Endothelial cell of umbilical vein (primary cell): ENCODE results near the gene EML4. TPM values are rescaled to one million over a fixed set of nuclear protein-coding genes. Genes with fewer than 3 reads are reported as not detected.

Experiments used
- BruUV-seq: library from RNA; stranded (reverse); fragments of 400-500 nt; replicated peaks from 2 replicates; lab custom pipeline; 2021; lab: Mats Ljungman, UMichigan
- CTCF ChIA-PET: fragments of 300-600, 350-600 bp; sonication (Branson Sonifier 250); formaldehyde crosslinking; loops from one replicate; lab custom pipeline; 2021; ENCODE audit warnings: antibody characterized with exemption, inconsistent platforms; lab: Charles Lee
- POLR2A ChIA-PET: fragments of 300-600, 350-600 bp; sonication (Branson Sonifier 250); formaldehyde crosslinking; loops from one replicate; lab custom pipeline; 2021; ENCODE audit warnings: antibody characterized with exemption, inconsistent platforms; lab: Charles Lee
- DNase-seq: peaks from one replicate; pipeline ENCODE4 v3.0.0-alpha.2; 2011; ENCODE audit warnings: low read depth, low spot score
- FAIRE-seq: peaks from 2 replicates; lab custom pipeline; 2011; peaks lifted over from hg19 to GRCh38; lab: Jason Lieb, UNC
- H2AFZ ChIP-seq: 2 replicates; pipeline ENCODE4 v1.6.0; 2012; ENCODE audit warnings: low read depth, low read length, control low read depth, inconsistent platforms
- H3K27ac ChIP-seq: 2 replicates; pipeline ENCODE4 v1.5.1; 2011; ENCODE audit warnings: low read depth, mild to moderate bottlenecking, control low read depth, low read length, moderate library complexity; ENCODE audit not compliant: insufficient read depth
- H3K27me3 ChIP-seq, 2 experiments: 2 replicates each; pipeline versions ENCODE4 v1.6.0 to v1.6.1; 2011; ENCODE audit warnings: low read length in 2 of 2, mixed read lengths in 1 of 2; ENCODE audit not compliant: control insufficient read depth in 2 of 2, insufficient read depth in 2 of 2
- H3K36me3 ChIP-seq, 2 experiments: 2 replicates in 1 of 2; 3 replicates in 1 of 2; pipeline ENCODE4 v1.5.1; 2011; ENCODE audit warnings: low read length in 2 of 2, mild to moderate bottlenecking in 1 of 2, moderate library complexity in 1 of 2; ENCODE audit not compliant: control insufficient read depth in 2 of 2, insufficient read depth in 2 of 2; ENCODE audit errors: extremely low read depth in 1 of 2
- H3K4me1 ChIP-seq: 3 replicates; pipeline ENCODE4 v1.5.1; 2011; ENCODE audit warnings: mild to moderate bottlenecking, low read length; ENCODE audit not compliant: control insufficient read depth, insufficient read depth; ENCODE audit errors: extremely low read depth
- H3K4me2 ChIP-seq: 2 replicates; pipeline ENCODE4 v1.6.1; 2011; ENCODE audit warnings: low read length, control low read depth, mixed read lengths; ENCODE audit not compliant: insufficient read depth
- H3K4me3 ChIP-seq, 3 experiments: fragments of 200-600 bp in 1 of 3; sonication (generic), shearing (Covaris generic) in 1 of 3; replicated peaks in 1 of 3; 2 replicates each; pipeline ENCODE4 v1.5.1; 2011 to 2016; ENCODE audit warnings: control low read depth in 3 of 3, low read length in 3 of 3, mild to moderate bottlenecking in 2 of 3, inconsistent platforms in 1 of 3, low read depth in 1 of 3, moderate library complexity in 1 of 3; ENCODE audit not compliant: insufficient read depth in 1 of 3
- H3K79me2 ChIP-seq: 2 replicates; pipeline ENCODE4 v1.6.0; 2012; ENCODE audit warnings: low read length, inconsistent platforms; ENCODE audit not compliant: control insufficient read depth, insufficient read depth
- H3K9ac ChIP-seq: replicated peaks from 2 replicates; pipeline ENCODE3; 2011; ENCODE audit warnings: low read length, control low read depth; ENCODE audit not compliant: insufficient read depth; ENCODE audit errors: extremely low read depth
- H3K9me1 ChIP-seq: replicated peaks from 3 replicates; pipeline ENCODE4 v1.6.0; 2011; ENCODE audit warnings: mild to moderate bottlenecking, low read length; ENCODE audit not compliant: control insufficient read depth, insufficient read depth; ENCODE audit errors: extremely low read depth
- H3K9me3 ChIP-seq: replicated peaks from 2 replicates; pipeline ENCODE4 v1.5.1; 2012; ENCODE audit warnings: low read length, inconsistent platforms; ENCODE audit not compliant: control insufficient read depth, insufficient read depth
- H4K20me1 ChIP-seq: replicated peaks from 2 replicates; pipeline ENCODE3; 2011; ENCODE audit warnings: mild to moderate bottlenecking, low read length; ENCODE audit not compliant: control insufficient read depth, insufficient read depth; ENCODE audit errors: extremely low read depth
- CTCF ChIP-seq, 2 donors: IDR thresholded peaks; 1 replicate in 1 of 2; 2 replicates in 1 of 2; pipeline ENCODE4 v1.5.1; 2011; ENCODE audit warnings: low read length in 2 of 2, mild to moderate bottlenecking in 2 of 2, moderate library complexity in 2 of 2, control low read depth in 1 of 2, inconsistent platforms in 1 of 2, low read depth in 1 of 2; ENCODE audit not compliant: insufficient read depth in 1 of 2; ENCODE audit errors: extremely low read depth in 1 of 2
- EZH2 ChIP-seq: IDR thresholded peaks from 2 replicates; pipeline ENCODE4 v1.6.1; 2012; ENCODE audit warnings: borderline replicate concordance, low read depth, mild to moderate bottlenecking, moderate library complexity, low read length, inconsistent platforms; ENCODE audit not compliant: severe bottlenecking
- FOS ChIP-seq: IDR thresholded peaks from 2 replicates; pipeline ENCODE4 v1.6.1; 2011; ENCODE audit warnings: mild to moderate bottlenecking, low read length, moderate library complexity, borderline replicate concordance; ENCODE audit not compliant: insufficient read depth
- GATA2 ChIP-seq: IDR thresholded peaks from 2 replicates; pipeline ENCODE4 v1.7.0; 2011; ENCODE audit warnings: low read depth, mild to moderate bottlenecking, moderate library complexity, mixed read lengths, low read length; ENCODE audit not compliant: insufficient read length, insufficient read depth
- JUN ChIP-seq: IDR thresholded peaks from 2 replicates; pipeline ENCODE4 v1.6.1; 2011; ENCODE audit warnings: borderline replicate concordance, low read depth; ENCODE audit not compliant: insufficient read length, insufficient read depth
- MAX ChIP-seq: IDR thresholded peaks from 2 replicates; pipeline ENCODE4 v1.6.1; 2011; ENCODE audit not compliant: insufficient read depth, insufficient read length
- MYC ChIP-seq: IDR thresholded peaks from one replicate; pipeline ENCODE4 v1.6.1; 2011; ENCODE audit warnings: mild to moderate bottlenecking, low read depth, low read length
- POLR2A ChIP-seq: IDR thresholded peaks from 2 replicates; pipeline ENCODE4 v1.6.1; 2012; ENCODE audit warnings: low read depth, mild to moderate bottlenecking, control low read depth, low read length
- POLR2AphosphoS5 ChIP-seq: IDR thresholded peaks from 2 replicates; pipeline ENCODE4 v1.6.1; 2012; ENCODE audit warnings: low read depth, mild to moderate bottlenecking, control low read depth, low read length, moderate library complexity; ENCODE audit not compliant: insufficient read depth
- dilution Hi-C: fragments of 300-500 bp; cut with MboI; formaldehyde crosslinking; loops from one replicate; pipeline ENCODE4 v1.15.0; 2019; ENCODE audit warnings: low sequenced_read_pairs; ENCODE audit not compliant: extremely low pct_ligation_motif_present
- intact Hi-C: fragments of 100-400 bp; cut with micrococcal nuclease; formaldehyde crosslinking; loops from one replicate; pipeline ENCODE4 v1.10.0; 2022
- polyA plus RNA-seq, 4 experiments: library from polyadenylated mRNA; depleted of rRNA in 3 of 4; stranded (reverse) in 3 of 4; unstranded in 1 of 4; fragments of >200 nt; gene quantifications; 2 replicates each; pipeline versions ENCODE4 v1.2.1 to v1.2.3, GENCODE V29; 2011 to 2012; ENCODE audit warnings: missing spikeins in 1 of 4
- total RNA-seq: library from RNA; stranded (reverse); gene quantifications from 2 replicates; pipeline ENCODE4 v1.2.3, GENCODE V29; 2021

EML4 gene
- total and polyA plus RNA-seq, 2 donors (not counting 3 experiments of a cell fraction or from before 2014, with no cell fraction given): 13.3 to 32.0 TPM

GRCh38 chr2:42217914-42218313 lies 48.8 kb downstream of the EML4 start:
- H3K9ac ChIP-seq: no peak overlapping the region
- H3K4me3 ChIP-seq: no peak overlapping the region
- TF ChIP-seq CTCF (IDR thresholded peaks at IDR 0.05; ENCODE audit: extremely low read depth in 1 of 2, insufficient read depth in 1 of 2, low read depth in 1 of 2, low read length in 2 of 2) (no peak), POLR2A (no peak), POLR2AphosphoS5 (no peak), EZH2 (no peak), MAX (no peak), GATA2 (no peak), MYC (no peak), JUN (no peak), FOS (no peak)
- no peaks in the 10 kb centered on the region for H4K20me1 ChIP-seq
- ChIA-PET CTCF (no interaction called here), POLR2A (no interaction called here)
- no peaks in the 10 kb centered on the region for H3K4me1 ChIP-seq
- intact Hi-C loops (no loop called here), dilution Hi-C loops (no loop called here)
- H3K4me2 ChIP-seq: no peak overlapping the region
- no peaks in the 10 kb centered on the region for H3K79me2 ChIP-seq
- DNase-seq (no peak), FAIRE-seq (no peak)
- H3K9me3 ChIP-seq: no peaks in the 10 kb centered on the region
- no peak overlapping the region for H2AFZ ChIP-seq
- H3K9me1 ChIP-seq: no peaks in the 10 kb centered on the region
- H3K36me3 ChIP-seq: no peaks in the 10 kb centered on the region
- BruUV-seq: no TSS peak
- no peaks in the 10 kb centered on the region for H3K27me3 ChIP-seq
- H3K27ac ChIP-seq: no peak overlapping the region
